ENCODE measurements around the gene RIN3. TPM values are rescaled to one million over a fixed set of nuclear protein-coding genes. Genes with fewer than 3 reads are reported as not detected.

RIN3 gene
- total RNA-seq, 1 donor from 2014 or later, result 6.9 TPM

DNA sequence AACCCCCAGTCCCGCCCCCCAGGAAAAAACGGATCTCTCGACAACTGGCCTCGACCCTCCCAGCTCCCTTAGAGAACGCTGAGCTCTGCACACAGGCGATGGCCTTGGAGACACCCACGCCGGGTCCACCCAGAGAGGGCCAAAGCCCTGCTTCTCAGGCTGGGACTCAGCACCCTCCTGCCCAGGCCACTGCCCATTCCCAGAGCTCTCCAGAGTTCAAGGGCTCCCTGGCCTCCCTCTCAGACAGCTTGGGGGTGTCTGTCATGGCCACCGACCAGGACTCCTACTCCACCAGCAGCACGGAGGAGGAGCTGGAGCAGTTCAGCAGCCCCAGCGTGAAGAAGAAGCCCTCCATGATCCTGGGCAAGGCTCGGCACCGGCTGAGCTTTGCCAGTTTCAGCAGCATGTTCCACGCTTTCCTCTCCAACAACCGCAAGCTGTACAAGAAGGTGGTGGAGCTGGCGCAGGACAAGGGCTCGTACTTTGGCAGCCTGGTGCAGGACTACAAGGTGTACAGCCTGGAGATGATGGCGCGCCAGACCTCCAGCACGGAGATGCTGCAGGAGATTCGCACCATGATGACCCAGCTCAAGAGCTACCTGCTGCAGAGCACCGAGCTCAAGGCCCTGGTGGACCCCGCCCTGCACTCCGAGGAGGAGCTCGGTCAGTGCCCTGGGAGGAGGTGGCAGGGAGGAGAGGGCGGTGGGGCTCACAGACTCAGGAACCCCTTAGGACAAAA lies 139.0 kb downstream of the RIN3 start:
- Mint-ChIP-seq H3K4me1 (ENCODE audit: low read depth) (no peaks in the 10 kb centered on the region), H3K9me3 (ENCODE audit: low read depth) (no peaks in the 10 kb centered on the region), H3K27me3 (no peaks in the 10 kb centered on the region), H3K4me3 (ENCODE audit: low read depth) (no peak overlapping the region), H3K36me3 (ENCODE audit: insufficient read depth) (no peaks in the 10 kb centered on the region), H3K27ac (peak overlapping the region; percentile 52)
- DNase-seq (ENCODE audit: low spot score, unreplicated experiment), result no peak
- TF ChIP-seq, protein P1, sequence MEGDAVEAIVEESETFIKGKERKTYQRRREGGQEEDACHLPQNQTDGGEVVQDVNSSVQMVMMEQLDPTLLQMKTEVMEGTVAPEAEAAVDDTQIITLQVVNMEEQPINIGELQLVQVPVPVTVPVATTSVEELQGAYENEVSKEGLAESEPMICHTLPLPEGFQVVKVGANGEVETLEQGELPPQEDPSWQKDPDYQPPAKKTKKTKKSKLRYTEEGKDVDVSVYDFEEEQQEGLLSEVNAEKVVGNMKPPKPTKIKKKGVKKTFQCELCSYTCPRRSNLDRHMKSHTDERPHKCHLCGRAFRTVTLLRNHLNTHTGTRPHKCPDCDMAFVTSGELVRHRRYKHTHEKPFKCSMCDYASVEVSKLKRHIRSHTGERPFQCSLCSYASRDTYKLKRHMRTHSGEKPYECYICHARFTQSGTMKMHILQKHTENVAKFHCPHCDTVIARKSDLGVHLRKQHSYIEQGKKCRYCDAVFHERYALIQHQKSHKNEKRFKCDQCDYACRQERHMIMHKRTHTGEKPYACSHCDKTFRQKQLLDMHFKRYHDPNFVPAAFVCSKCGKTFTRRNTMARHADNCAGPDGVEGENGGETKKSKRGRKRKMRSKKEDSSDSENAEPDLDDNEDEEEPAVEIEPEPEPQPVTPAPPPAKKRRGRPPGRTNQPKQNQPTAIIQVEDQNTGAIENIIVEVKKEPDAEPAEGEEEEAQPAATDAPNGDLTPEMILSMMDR (IDR thresholded peaks at IDR 0.05; ENCODE audit: unreplicated experiment), result no peak

DNA sequence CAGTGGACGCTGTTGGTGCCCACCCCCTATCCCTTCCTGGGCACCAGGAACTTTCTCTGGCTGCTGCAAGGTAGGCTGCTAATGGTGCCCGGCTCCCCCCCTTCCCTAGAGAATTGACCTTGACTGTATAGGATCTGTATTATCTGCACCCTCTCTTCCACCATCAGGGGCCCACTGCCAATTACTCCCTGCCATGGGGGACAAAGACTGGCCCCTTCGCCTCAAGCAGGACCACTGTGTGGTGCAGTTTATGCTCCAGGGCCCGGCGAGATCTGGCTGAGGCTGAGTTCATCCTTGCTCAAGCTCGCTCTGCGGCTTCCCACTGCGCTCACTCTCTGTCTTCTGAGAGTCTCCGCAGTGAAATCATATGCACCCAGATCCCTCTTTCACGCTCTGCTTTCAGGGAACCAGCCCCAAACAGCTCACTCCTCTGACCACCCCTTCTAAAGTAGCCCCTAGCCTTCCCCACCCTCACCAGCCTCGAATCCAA lies 139.6 kb downstream of the RIN3 start:
- H3K27me3 Mint-ChIP-seq, result no peaks in the 10 kb centered on the region
- H3K36me3 Mint-ChIP-seq (ENCODE audit: insufficient read depth), result no peaks in the 10 kb centered on the region
- no peaks in the 10 kb centered on the region for H3K4me1 Mint-ChIP-seq (ENCODE audit: low read depth)
- H3K27ac Mint-ChIP-seq, result no peak overlapping the region
- TF ChIP-seq, protein P1 (IDR thresholded peaks at IDR 0.05; ENCODE audit: unreplicated experiment), result no peak
- no peaks in the 10 kb centered on the region for H3K9me3 Mint-ChIP-seq (ENCODE audit: low read depth)
- H3K4me3 Mint-ChIP-seq (ENCODE audit: low read depth), result no peak overlapping the region
- DNase-seq (ENCODE audit: low spot score, unreplicated experiment), result no peak

DNA sequence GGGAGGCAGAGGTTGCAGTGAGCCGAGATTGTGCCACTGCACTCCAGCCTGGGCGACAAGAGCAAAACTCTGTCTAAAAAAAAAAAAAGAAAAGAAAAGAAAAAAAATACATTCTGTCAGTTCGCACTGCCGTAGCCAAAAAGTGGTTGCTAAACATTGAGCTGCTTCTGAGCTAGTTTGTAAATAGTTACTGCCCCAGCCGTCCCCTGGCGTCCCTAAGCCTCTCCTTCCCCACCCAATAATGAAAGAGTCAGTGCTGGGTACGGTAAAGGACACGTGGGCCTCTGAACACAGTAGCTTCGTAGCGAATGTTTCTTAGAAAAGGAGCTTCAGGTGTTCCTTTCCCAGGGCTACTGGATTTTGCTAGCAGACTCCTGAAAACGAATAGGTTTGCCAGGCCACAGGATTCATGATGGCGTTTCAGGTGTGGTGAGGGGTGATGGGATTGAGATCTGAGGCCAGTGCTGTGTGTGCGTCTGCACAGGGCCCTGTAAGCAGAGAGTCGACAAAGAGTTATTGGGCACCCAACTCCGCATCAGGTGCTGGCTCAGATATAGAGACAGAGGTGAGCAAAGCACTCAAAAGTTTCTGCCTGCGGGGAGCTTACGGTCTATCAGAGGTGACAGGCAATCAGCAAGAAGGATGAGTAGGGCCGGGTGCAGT lies 140.8 kb downstream of the RIN3 start:
- TF ChIP-seq, protein P1 (IDR thresholded peaks at IDR 0.05; ENCODE audit: unreplicated experiment), result no peak
- Mint-ChIP-seq H3K4me3 (ENCODE audit: low read depth) (no peak overlapping the region), H3K4me1 (ENCODE audit: low read depth) (no peaks in the 10 kb centered on the region), H3K36me3 (ENCODE audit: insufficient read depth) (no peaks in the 10 kb centered on the region), H3K27ac (no peak overlapping the region), H3K9me3 (ENCODE audit: low read depth) (no peaks in the 10 kb centered on the region), H3K27me3 (no peaks in the 10 kb centered on the region)
- DNase-seq (ENCODE audit: low spot score, unreplicated experiment), result no peak

DNA sequence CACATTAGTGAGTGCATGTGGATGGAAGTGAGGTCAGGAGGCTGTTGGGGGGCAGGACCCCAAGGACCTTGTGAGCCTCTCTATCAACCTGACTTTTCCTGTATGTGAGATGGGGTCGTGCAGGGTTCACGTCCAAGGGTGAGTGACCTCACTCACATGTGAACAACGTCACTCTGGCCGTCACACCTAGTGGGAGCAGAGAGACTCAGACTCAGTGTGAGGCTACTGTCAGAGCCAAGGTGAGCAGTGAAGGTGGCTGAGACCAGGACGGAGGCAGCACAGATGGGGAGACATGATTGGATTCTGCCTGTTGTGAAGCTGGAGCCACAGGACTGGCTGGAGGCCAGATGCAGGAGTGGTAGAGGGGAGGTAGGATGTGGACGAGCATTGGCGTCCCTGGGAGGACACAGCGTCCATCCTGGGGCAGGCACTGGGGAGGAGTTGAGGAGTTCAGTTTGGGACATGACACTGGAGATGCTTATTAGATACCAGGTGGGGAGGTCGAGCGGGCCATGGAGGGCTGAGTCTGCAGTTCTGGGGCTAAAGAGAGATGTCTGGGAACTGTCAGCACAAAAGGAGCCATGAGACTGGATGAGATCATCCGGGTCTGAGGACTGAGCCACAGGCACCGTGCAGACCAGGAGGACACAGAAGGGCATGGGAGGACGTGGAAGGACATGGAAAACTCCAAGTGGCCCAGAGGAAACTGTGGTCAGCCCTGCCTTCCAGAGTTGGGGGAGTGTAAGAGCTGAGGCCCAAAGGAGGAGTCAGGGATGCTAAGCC lies 142.0 kb downstream of the RIN3 start:
- no peaks in the 10 kb centered on the region for H3K4me1 Mint-ChIP-seq (ENCODE audit: low read depth)
- TF ChIP-seq, protein P1 (IDR thresholded peaks at IDR 0.05; ENCODE audit: unreplicated experiment), result no peak
- no peak overlapping the region for H3K27ac Mint-ChIP-seq
- no peaks in the 10 kb centered on the region for H3K36me3 Mint-ChIP-seq (ENCODE audit: insufficient read depth)
- H3K4me3 Mint-ChIP-seq (ENCODE audit: low read depth), result no peak overlapping the region
- H3K27me3 Mint-ChIP-seq, result no peaks in the 10 kb centered on the region
- DNase-seq (ENCODE audit: low spot score, unreplicated experiment), result no peak
- no peaks in the 10 kb centered on the region for H3K9me3 Mint-ChIP-seq (ENCODE audit: low read depth)

Measured in progenitor cell of endocrine pancreas (in vitro differentiated cells).